SK-N-SH (cell line): ENCODE data around the gene EML3. TPM values are rescaled to one million over a fixed set of nuclear protein-coding genes. Genes with fewer than 3 reads are reported as not detected.

Experiments used
- CTCF ChIA-PET: fragments of 300-600, 350-600 bp; formaldehyde crosslinking; extraction: SDS; loops from one replicate; lab custom pipeline; 2021; lab: Yijun Ruan, JAX
- POLR2A ChIA-PET: fragments of 350-600 bp; sonication (Branson Sonifier 250); formaldehyde crosslinking; extraction: SDS; loops from one replicate; lab custom pipeline; 2020; ENCODE audit warnings: antibody characterized with exemption, inconsistent platforms; lab: Yijun Ruan, JAX
- DNase-seq: peaks from one replicate; pipeline ENCODE4 v3.0.0; 2012
- H2AFZ ChIP-seq: fragments of 200-600 bp; sonication (generic); 2 replicates; pipeline ENCODE4 v1.8.1; 2016; ENCODE audit warnings: antibody characterized with exemption, mild to moderate bottlenecking, low read depth
- H3F3A ChIP-seq: fragments of 200-600 bp; sonication (generic); replicated peaks from 2 replicates; pipeline ENCODE3; 2016; ENCODE audit warnings: antibody characterized with exemption, mild to moderate bottlenecking; ENCODE audit not compliant: insufficient read depth
- H3K27ac ChIP-seq, 2 experiments: fragments of 200-500 bp in 1 of 2; fragments of 200-600 bp in 1 of 2; sonication (Bioruptor generic) in 1 of 2; sonication (generic), shearing (Covaris generic) in 1 of 2; 2 replicates each; pipeline versions ENCODE4 v1.5.1 to v1.6.1; 2014 to 2016; ENCODE audit warnings: low read depth in 2 of 2, inconsistent platforms in 1 of 2, low read length in 1 of 2, mild to moderate bottlenecking in 1 of 2, mixed read lengths in 1 of 2
- H3K27me3 ChIP-seq: fragments of 200-600 bp; sonication (generic), shearing (Covaris generic); 2 replicates; pipeline ENCODE4 v1.6.1; 2016; ENCODE audit warnings: mixed run types; ENCODE audit not compliant: insufficient read depth
- H3K36me3 ChIP-seq, 2 experiments: fragments of 200-500 bp in 1 of 2; fragments of 200-600 bp in 1 of 2; sonication (Bioruptor generic) in 1 of 2; sonication (generic) in 1 of 2; replicated peaks in 1 of 2; 2 replicates each; pipeline versions ENCODE3 to v1.5.1; 2014 to 2016; ENCODE audit warnings: low read length in 1 of 2, mild to moderate bottlenecking in 1 of 2; ENCODE audit not compliant: insufficient read depth in 2 of 2, control insufficient read depth in 1 of 2
- H3K4me1 ChIP-seq, 2 experiments: fragments of 200-500 bp in 1 of 2; fragments of 200-600 bp in 1 of 2; sonication (Bioruptor generic) in 1 of 2; sonication (generic), shearing (Covaris generic) in 1 of 2; 2 replicates each; pipeline versions ENCODE4 v1.5.1 to v1.6.1; 2014 to 2016; ENCODE audit warnings: low read depth in 1 of 2, low read length in 1 of 2, mixed run types in 1 of 2; ENCODE audit not compliant: insufficient read depth in 2 of 2, control insufficient read depth in 1 of 2
- H3K4me2 ChIP-seq: fragments of 200-600 bp; sonication (generic), shearing (Covaris generic); 2 replicates; pipeline ENCODE4 v1.6.1; 2017; ENCODE audit warnings: mixed run types
- H3K4me3 ChIP-seq, 2 experiments: fragments of 200-500 bp in 1 of 2; fragments of 200-600 bp in 1 of 2; sonication (Bioruptor generic) in 1 of 2; sonication (generic), shearing (Covaris generic) in 1 of 2; 2 replicates each; pipeline versions ENCODE4 v1.5.1 to v1.8.1; 2014 to 2016; ENCODE audit warnings: low read depth in 2 of 2, inconsistent platforms in 1 of 2, low read length in 1 of 2, mild to moderate bottlenecking in 1 of 2, mixed read lengths in 1 of 2, moderate library complexity in 1 of 2
- H3K79me2 ChIP-seq: fragments of 200-600 bp; sonication (generic); 2 replicates; pipeline ENCODE4 v1.8.1; 2017; ENCODE audit warnings: mild to moderate bottlenecking; ENCODE audit not compliant: insufficient read depth
- H3K9ac ChIP-seq: fragments of 200-600 bp; sonication (generic); 2 replicates; pipeline ENCODE4 v1.6.1; 2017; ENCODE audit warnings: mixed run types
- H3K9me2 ChIP-seq: fragments of 200-600 bp; sonication (generic); 2 replicates; pipeline ENCODE4 v1.6.1; 2017; ENCODE audit warnings: mixed run types
- H3K9me3 ChIP-seq: fragments of 200-600 bp; sonication (generic); 2 replicates; pipeline ENCODE4 v1.6.1; 2017; ENCODE audit warnings: mixed run types, mild to moderate bottlenecking, moderate library complexity
- H4K20me1 ChIP-seq: fragments of 200-600 bp; sonication (generic); 2 replicates; pipeline ENCODE4 v1.6.1; 2017; ENCODE audit warnings: mild to moderate bottlenecking, mixed run types; ENCODE audit not compliant: insufficient read depth
- ELF1 ChIP-seq: IDR thresholded peaks from 2 replicates; pipeline ENCODE4 v1.4.0; 2012
- EZH2phosphoT487 ChIP-seq: fragments of 200-600 bp; sonication (generic); IDR thresholded peaks from 2 replicates; pipeline ENCODE4 v1.6.1; 2017; ENCODE audit warnings: low read depth, mixed run types, mild to moderate bottlenecking, antibody characterized with exemption, moderate library complexity, borderline replicate concordance
- GABPA ChIP-seq: IDR thresholded peaks from 2 replicates; pipeline ENCODE4 v1.4.0; 2012; ENCODE audit warnings: low read depth, mild to moderate bottlenecking
- GATA2 ChIP-seq: sonication (generic); formaldehyde crosslinking; IDR thresholded peaks from 2 replicates; pipeline ENCODE4 v1.5.0; 2020; ENCODE audit warnings: mild to moderate bottlenecking, missing genetic modification reagents
- JUND ChIP-seq: IDR thresholded peaks from 2 replicates; pipeline ENCODE4 v1.4.0; 2012
- NFIC ChIP-seq: IDR thresholded peaks from 2 replicates; pipeline ENCODE4 v1.4.0; 2012; ENCODE audit warnings: borderline replicate concordance
- NRF1 ChIP-seq: IDR thresholded peaks from 2 replicates; pipeline ENCODE4 v1.6.1; 2012; ENCODE audit warnings: low read depth, mild to moderate bottlenecking, low read length
- RAD21 ChIP-seq: IDR thresholded peaks from 2 replicates; pipeline ENCODE4 v1.6.1; 2012; ENCODE audit warnings: mild to moderate bottlenecking, low read length
- RFX5 ChIP-seq: IDR thresholded peaks from 2 replicates; pipeline ENCODE4 v1.6.1; 2012; ENCODE audit warnings: mild to moderate bottlenecking, improper control_type of control experiment, low read length
- RXRA ChIP-seq: IDR thresholded peaks from 2 replicates; pipeline ENCODE4 v1.4.0; 2012; ENCODE audit warnings: low read depth, mild to moderate bottlenecking, borderline replicate concordance
- SIN3A ChIP-seq: IDR thresholded peaks from 2 replicates; pipeline ENCODE4 v1.6.1; 2012; ENCODE audit warnings: low read depth, mild to moderate bottlenecking, low read length, moderate library complexity, borderline replicate concordance
- SMC3 ChIP-seq: IDR thresholded peaks from 2 replicates; pipeline ENCODE4 v1.6.1; 2012; ENCODE audit warnings: low read depth, low read length, improper control_type of control experiment
- TCF12 ChIP-seq: IDR thresholded peaks from 2 replicates; pipeline ENCODE4 v1.4.0; 2012
- USF1 ChIP-seq: IDR thresholded peaks from 2 replicates; pipeline ENCODE4 v1.4.0; 2012; ENCODE audit warnings: low read depth, borderline replicate concordance
- USF2 ChIP-seq: fragments of 150-350 bp; IDR thresholded peaks from 2 replicates; pipeline ENCODE4 v1.6.1; 2017; ENCODE audit warnings: antibody characterized with exemption, low read length, low read depth, borderline replicate concordance
- ZBTB33 ChIP-seq: IDR thresholded peaks from 2 replicates; pipeline ENCODE4 v1.4.0; 2012; ENCODE audit warnings: low read depth, borderline replicate concordance
- WGBS: methylation state at CpG from one replicate; pipeline ENCODE4 v1.1.6; 2017; ENCODE audit warnings: low lambda C conversion rate; 5-methylcytosine and 5-hydroxymethylcytosine counted together
- polyA plus RNA-seq, 3 experiments: library from polyadenylated mRNA; depleted of rRNA; stranded (reverse); fragments of >200 nt; gene quantifications; 2 replicates each; pipeline ENCODE4 v1.2.3, GENCODE V29; 2012
- TF ChIP-seq, protein P1 (sequence below): fragments of 150-350 bp; IDR thresholded peaks from 2 replicates; pipeline ENCODE4 v1.6.1; 2016; ENCODE audit warnings: mild to moderate bottlenecking, low read depth, low read length
- TF ChIP-seq, protein P2 (sequence below): fragments of 200-600 bp; sonication (generic); IDR thresholded peaks from 2 replicates; pipeline ENCODE4 v1.6.1; 2017; ENCODE audit warnings: antibody characterized with exemption, mild to moderate bottlenecking, moderate library complexity
- TF ChIP-seq, protein P3 (sequence below): IDR thresholded peaks from 2 replicates; pipeline ENCODE4; 2012

Gene EML3
- polyA plus RNA-seq, 1 of the 3 experiments (the other 2 are of a cell fraction) = 43.0 TPM

GRCh38 chr11:62610403-62610802 is 2.2 kb downstream of the EML3 start:
- Histone ChIP-seq H3K9me2 (no peaks in the 10 kb centered on the region), H3K36me3 (peaks cover 15 to 20% of the 10 kb centered on the region in 2 experiments), H3K9ac (no peak overlapping the region), H3K27me3 (no peaks in the 10 kb centered on the region), H3K4me2 (no peak overlapping the region), H3F3A (peaks cover 27% of the 10 kb centered on the region), H2AFZ (no peak overlapping the region), H3K4me3 (no peak overlapping the region; a peak in 1 of 4 replicates), H3K4me1 (peaks cover 4 to 24% of the 10 kb centered on the region in 2 experiments; a peak in 2 of 4 replicates), H3K79me2 (peaks cover 17% of the 10 kb centered on the region; the same call in 1 of the 2 replicates), H4K20me1 (no peaks in the 10 kb centered on the region), H3K27ac (no peak overlapping the region), H3K9me3 (no peaks in the 10 kb centered on the region)
- WGBS = 96% methylated on average over 6 of the region's 6 CpGs
- no peak for DNase-seq
- ChIA-PET POLR2A (interaction anchor here (1.0 to 1.7 kb wide), 3 partner anchors 9 to 55 kb away, joined by 3 to 10 read pairs (median 9); partner anchors contain the start of genes B3GAT3, C11orf98, CSKMT and MTA2), CTCF (interaction anchor here (0.9 to 6.9 kb wide), 7 partner anchors 10 to 233 kb away, joined by 5 to 69 read pairs (median 8); partner anchors contain the start of genes LBHD1, MTA2, TUT1 and UQCC3)
- TF ChIP-seq JUND (no peak), NRF1 (no peak), RXRA (no peak), USF2 (no peak), RFX5 (no peak), USF1 (no peak), TCF12 (no peak), NFIC (no peak), ELF1 (no peak), GATA2 (no peak), RAD21 (no peak), SIN3A (no peak), GABPA (no peak), SMC3 (no peak), EZH2phosphoT487 (no peak), ZBTB33 (no peak)
- TF ChIP-seq, protein P1, sequence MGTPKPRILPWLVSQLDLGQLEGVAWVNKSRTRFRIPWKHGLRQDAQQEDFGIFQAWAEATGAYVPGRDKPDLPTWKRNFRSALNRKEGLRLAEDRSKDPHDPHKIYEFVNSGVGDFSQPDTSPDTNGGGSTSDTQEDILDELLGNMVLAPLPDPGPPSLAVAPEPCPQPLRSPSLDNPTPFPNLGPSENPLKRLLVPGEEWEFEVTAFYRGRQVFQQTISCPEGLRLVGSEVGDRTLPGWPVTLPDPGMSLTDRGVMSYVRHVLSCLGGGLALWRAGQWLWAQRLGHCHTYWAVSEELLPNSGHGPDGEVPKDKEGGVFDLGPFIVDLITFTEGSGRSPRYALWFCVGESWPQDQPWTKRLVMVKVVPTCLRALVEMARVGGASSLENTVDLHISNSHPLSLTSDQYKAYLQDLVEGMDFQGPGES = no peak
- TF ChIP-seq, protein P2, sequence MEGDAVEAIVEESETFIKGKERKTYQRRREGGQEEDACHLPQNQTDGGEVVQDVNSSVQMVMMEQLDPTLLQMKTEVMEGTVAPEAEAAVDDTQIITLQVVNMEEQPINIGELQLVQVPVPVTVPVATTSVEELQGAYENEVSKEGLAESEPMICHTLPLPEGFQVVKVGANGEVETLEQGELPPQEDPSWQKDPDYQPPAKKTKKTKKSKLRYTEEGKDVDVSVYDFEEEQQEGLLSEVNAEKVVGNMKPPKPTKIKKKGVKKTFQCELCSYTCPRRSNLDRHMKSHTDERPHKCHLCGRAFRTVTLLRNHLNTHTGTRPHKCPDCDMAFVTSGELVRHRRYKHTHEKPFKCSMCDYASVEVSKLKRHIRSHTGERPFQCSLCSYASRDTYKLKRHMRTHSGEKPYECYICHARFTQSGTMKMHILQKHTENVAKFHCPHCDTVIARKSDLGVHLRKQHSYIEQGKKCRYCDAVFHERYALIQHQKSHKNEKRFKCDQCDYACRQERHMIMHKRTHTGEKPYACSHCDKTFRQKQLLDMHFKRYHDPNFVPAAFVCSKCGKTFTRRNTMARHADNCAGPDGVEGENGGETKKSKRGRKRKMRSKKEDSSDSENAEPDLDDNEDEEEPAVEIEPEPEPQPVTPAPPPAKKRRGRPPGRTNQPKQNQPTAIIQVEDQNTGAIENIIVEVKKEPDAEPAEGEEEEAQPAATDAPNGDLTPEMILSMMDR = no peak
- TF ChIP-seq, protein P3, sequence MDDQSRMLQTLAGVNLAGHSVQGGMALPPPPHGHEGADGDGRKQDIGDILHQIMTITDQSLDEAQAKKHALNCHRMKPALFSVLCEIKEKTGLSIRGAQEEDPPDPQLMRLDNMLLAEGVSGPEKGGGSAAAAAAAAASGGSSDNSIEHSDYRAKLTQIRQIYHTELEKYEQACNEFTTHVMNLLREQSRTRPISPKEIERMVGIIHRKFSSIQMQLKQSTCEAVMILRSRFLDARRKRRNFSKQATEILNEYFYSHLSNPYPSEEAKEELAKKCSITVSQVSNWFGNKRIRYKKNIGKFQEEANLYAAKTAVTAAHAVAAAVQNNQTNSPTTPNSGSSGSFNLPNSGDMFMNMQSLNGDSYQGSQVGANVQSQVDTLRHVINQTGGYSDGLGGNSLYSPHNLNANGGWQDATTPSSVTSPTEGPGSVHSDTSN = no peak
